Measurements from ENCODE around the gene ZNF423. TPM values are rescaled to one million over a fixed set of nuclear protein-coding genes. Genes with fewer than 3 reads are reported as not detected.

ZNF423 gene
- total and polyA plus RNA-seq, 2 of the 13 experiments (the other 11 are each of a cell fraction or from before 2014, with no cell fraction given) = 0.07 to 0.31 TPM

GRCh38 chr16:49499414-49499785 lies 356.5 kb downstream of the ZNF423 start:
- ChIA-PET POLR2A (no interaction called here), CTCF (ENCODE audit: low intra/inter-chr PET ratio, low total read pairs) (no interaction called here)
- no peak for TF ChIP-seq ZNF850 (CRISPR knock-in tag; conservative IDR thresholded peaks at IDR 0.05)
- no peak for TF ChIP-seq ZNF101 (CRISPR knock-in tag; IDR thresholded peaks at IDR 0.05; ENCODE audit: borderline replicate concordance, low read depth)
- TF ChIP-seq FOXA3 (CRISPR knock-in tag; IDR thresholded peaks at IDR 0.05) = no peak
- TF ChIP-seq ZNF7 (CRISPR knock-in tag; IDR thresholded peaks at IDR 0.05) = no peak
- no peak for TF ChIP-seq HNRNPH1 (optimal IDR thresholded peaks at IDR 0.05; ENCODE audit: low read depth, low read length)
- no peak for TF ChIP-seq NFKB2 (CRISPR knock-in tag; IDR thresholded peaks at IDR 0.05; ENCODE audit: borderline replicate concordance)
- no peak for TF ChIP-seq MAX (IDR thresholded peaks at IDR 0.05)
- TF ChIP-seq ZNF3 (CRISPR knock-in tag; IDR thresholded peaks at IDR 0.05) = no peak
- TF ChIP-seq MYNN (CRISPR knock-in tag; IDR thresholded peaks at IDR 0.05; ENCODE audit: low read depth) = no peak
- no peak for TF ChIP-seq ZNF550 (CRISPR knock-in tag; IDR thresholded peaks at IDR 0.05; ENCODE audit: borderline replicate concordance)
- TF ChIP-seq ZKSCAN8 (CRISPR knock-in tag; IDR thresholded peaks at IDR 0.05; ENCODE audit: borderline replicate concordance) = no peak
- TF ChIP-seq ZNF879 (CRISPR knock-in tag; IDR thresholded peaks at IDR 0.05) = no peak
- TF ChIP-seq ATM (IDR thresholded peaks at IDR 0.05; ENCODE audit: borderline replicate concordance) = no peak
- TF ChIP-seq KLF15 (CRISPR knock-in tag; IDR thresholded peaks at IDR 0.05; ENCODE audit: borderline replicate concordance) = no peak
- no peak for TF ChIP-seq DR1 (CRISPR knock-in tag; IDR thresholded peaks at IDR 0.05)
- no peak for TF ChIP-seq CREM (IDR thresholded peaks at IDR 0.05)
- no peak for TF ChIP-seq CREM (CRISPR knock-in tag; IDR thresholded peaks at IDR 0.05)
- no peak for TF ChIP-seq ZNF180 (CRISPR knock-in tag; IDR thresholded peaks at IDR 0.05; ENCODE audit: borderline replicate concordance, low read depth)
- TF ChIP-seq ZNF558 (CRISPR knock-in tag; IDR thresholded peaks at IDR 0.05; ENCODE audit: borderline replicate concordance) = no peak
- TF ChIP-seq ZBTB49 (CRISPR knock-in tag; IDR thresholded peaks at IDR 0.05; ENCODE audit: borderline replicate concordance) = no peak
- 11% methylated on average over 10 of the region's 10 CpGs for WGBS (ENCODE audit: low lambda C conversion rate)
- Histone ChIP-seq H2AFZ (ENCODE audit: low read length) (no peak overlapping the region), H3K9me3 (ENCODE audit: low read length) (no peaks in the 10 kb centered on the region), H3K4me1 (ENCODE audit: insufficient read depth, low read length) (peaks cover 18% of the 10 kb centered on the region), H3K27ac (ENCODE audit: extremely low read length, insufficient read depth, low read length) (no peak overlapping the region), H3K79me2 (ENCODE audit: insufficient read depth, low read length) (no peaks in the 10 kb centered on the region), H3K36me3 (replicated peaks in 1 of 2; ENCODE audit: control insufficient read depth in 1 of 2, insufficient read depth in 2 of 2, low read length in 2 of 2) (no peaks in the 10 kb centered on the region), H3K27me3 (ENCODE audit: control insufficient read depth in 1 of 2, insufficient read depth in 2 of 2, low read length in 2 of 2) (no peaks in the 10 kb centered on the region; a peak in 3 of 5 replicates), H3K4me3 (replicated peaks in 1 of 3; ENCODE audit: insufficient read depth in 1 of 3, low read depth in 2 of 3, low read length in 3 of 3) (no peak overlapping the region), H3K9ac (ENCODE audit: insufficient read depth, low read depth, low read length) (no peak overlapping the region), H3K4me2 (ENCODE audit: low read depth, low read length) (no peak overlapping the region), H4K20me1 (ENCODE audit: insufficient read depth, low read length) (no peaks in the 10 kb centered on the region)
- FAIRE-seq (no peak), DNase-seq (ENCODE audit: low spot score) (no peak), ATAC-seq (no peak)
- no TSS peak for BruUV-seq (replicated peaks)
- intact Hi-C loops (cut with micrococcal nuclease; ENCODE audit: unreplicated experiment) (no loop called here), in situ Hi-C loops (cut with HindIII; ENCODE audit: extremely low pct_ligation_motif_present, low pct_unique_long_range_greater_than_20kb) (loop anchor here (10.0 kb wide), 1 partner anchor 425 kb away; no protein-coding TSS in a partner anchor)

Data from HepG2 (cell line).